HG03139 (cell line): ENCODE measurements around the gene AGAP3.

ENCODE experiments used
- ATAC-seq: cut with Tn5 transposase; IDR thresholded peaks from one replicate; pipeline ENCODE4 v1.9.1; 2021; ENCODE audit not compliant: unreplicated experiment

Gene AGAP3

GRCh38 chr7:151152643-151153513 is 66.6 kb downstream of the AGAP3 start:
- no peak for ATAC-seq

DNA sequence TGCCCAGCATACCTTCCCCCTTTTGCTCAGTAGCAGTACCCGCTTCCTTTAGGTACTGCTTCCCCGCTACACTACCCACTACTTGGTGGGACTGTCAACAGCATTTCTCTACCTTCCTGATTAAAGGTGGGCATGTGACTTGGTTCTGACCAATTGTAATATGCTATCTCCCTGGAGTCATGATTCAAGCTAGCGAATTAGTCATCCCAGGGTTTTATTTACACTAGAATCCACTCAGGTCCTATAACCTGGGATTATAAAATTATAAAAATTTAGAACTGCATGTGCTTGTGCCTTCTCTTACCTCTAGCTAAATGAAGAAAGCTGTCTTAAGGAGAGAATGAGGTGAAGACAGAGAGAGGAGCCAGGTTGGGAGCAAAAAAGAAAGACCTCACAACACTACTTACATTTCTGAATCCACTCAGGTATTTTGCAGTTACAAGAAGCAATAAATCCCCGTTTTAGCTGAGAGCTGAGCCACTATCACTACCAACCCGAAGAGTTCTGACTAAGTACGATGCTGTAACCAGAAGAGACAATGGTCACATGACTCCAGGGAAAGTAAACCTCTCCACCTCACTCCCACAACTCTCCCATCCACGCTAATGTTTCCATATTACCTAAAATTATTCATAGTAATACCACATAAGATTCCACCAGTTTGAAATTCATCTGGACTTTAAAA is 71.5 kb downstream of the AGAP3 start:
- ATAC-seq, result no peak

GRCh38 chr7:151161757-151162156 is 75.5 kb downstream of the AGAP3 start:
- no peak for ATAC-seq

- no peak for ATAC-seq
Observed at GRCh38 chr7:151166629-151167196, 80.4 kb downstream of the AGAP3 start.

DNA sequence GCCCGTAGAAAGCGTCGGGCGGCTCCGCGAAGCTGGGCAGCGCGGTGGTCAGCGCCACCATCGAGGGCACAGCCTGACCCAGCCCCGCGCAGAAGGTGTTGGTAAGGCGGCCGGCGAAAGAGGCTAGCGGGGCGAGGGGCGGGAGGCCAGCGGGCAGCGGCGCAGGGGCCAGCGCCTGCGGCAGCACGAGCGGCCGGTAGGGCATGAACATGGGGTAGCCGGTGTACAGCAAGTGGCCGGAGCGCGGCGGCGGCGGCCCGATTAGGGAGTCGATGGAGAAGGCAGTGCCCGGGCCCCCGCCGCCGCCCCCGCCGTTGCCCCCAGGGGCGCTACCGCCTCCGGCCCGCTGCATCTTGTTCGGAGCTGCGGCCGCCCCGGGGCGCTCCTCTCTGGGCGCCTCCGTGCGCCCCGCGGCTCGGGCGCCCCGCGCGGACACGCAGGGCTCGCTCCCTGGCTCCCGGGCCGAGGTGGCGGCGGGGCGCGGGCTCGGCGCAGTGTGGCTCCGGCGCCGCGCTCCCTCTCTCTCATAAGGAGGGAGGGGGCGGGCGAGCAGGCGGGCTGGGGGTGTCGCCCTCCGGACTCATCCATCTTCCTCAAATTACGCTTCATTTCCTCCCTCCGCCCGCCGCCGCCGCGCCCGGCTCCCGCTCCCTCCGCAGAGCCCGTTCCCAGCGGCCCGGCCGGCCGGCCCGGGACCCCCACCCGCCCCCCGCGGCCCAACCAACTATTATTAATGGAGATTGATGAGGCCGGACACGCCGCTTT is 81.1 kb downstream of the AGAP3 start, which contains the start of gene GBX1:
TSS of gene GBX1 (minus strand) at position 498 of the 765 bp plus-strand sequence. CDS start at position 352, 146 bp downstream.
- ATAC-seq, result no peak

DNA sequence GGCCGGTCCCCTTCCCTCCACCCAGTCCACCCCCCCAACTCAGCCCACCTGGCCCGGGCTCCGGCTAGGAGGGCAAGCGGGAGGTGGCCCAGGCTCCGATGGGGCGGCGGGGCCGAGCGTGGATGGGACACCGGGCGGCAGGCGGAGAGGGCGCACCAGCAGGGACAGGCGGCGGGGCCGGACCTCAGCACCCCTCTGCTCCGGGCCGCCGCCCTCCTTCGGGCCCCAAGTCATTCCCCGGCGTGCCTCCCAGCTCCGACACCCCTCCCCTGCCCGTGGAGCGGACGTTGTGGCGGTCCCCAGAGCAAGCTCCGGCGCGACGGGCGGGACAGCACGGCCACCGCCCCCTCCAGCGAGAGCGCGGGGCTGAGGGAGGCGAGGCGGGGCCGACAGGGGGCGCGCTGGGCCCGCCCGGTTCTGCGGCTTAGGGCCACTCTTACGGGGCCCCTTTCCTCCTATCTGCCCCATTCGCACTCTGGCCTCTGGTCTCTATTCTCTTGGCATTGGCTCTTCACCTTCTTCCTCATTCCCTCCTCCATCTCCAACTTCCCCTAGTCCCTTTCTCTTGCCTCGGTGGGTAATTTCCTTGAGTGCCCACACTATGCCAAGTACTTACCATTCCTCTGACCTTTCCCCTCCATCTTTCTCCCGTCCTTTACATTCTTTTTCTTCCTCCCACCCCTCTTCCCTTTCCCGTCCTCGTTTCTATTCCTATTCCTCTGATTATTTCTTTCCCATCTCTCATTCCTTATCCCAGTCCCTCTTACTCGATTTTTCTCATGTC is 81.9 kb downstream of the AGAP3 start:
- no peak for ATAC-seq

- no peak for ATAC-seq
Observed at GRCh38 chr7:151168787-151169162, 82.5 kb downstream of the AGAP3 start.

DNA sequence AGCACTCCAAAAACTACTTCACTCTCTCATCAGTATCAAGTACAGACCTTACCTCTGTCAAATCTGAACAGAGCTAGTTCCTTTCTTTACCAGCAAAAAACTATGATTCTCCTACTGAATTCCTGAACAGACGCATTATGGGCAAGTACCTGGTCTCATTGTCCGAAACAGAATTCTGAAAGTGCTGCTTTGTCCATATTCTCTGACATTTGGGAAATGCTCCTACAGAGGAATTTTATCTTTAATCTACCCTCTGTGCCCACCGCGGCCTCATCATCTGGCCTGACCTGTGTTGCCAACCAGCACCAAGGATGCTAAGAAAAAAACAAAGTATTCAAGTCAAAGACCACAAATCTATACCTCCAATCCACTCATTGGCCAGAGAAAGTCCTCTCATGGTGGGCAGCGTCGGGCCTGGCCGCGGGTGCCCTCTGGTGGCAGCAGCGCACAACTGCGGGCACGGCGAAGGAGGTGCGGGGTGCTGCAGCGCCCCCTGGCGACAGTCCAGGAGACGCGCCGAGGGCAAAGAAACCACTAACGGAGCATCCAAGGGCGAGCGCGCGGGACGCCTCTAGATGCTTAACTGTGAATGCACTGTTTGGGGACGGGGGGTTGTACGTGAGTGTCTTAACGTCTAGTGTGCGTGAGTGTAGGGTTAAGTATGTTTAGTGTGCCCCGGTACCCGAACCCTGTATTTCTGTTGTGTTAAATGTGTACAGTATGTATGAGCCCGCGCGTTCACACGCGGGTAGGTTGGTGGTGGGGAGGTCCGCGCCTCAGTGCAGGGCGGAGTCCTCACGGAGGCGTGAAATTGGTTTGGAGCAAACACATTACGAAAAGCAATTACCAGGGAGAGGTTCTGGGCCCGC is 86.2 kb downstream of the AGAP3 start:
- no peak for ATAC-seq

- no peak for ATAC-seq
Observed at GRCh38 chr7:151173386-151174245, 87.3 kb downstream of the AGAP3 start.

GRCh38 chr7:151174246-151175046 is 88.2 kb downstream of the AGAP3 start:
- ATAC-seq, result no peak

- ATAC-seq, result no peak
Observed at GRCh38 chr7:151175047-151175792, 88.9 kb downstream of the AGAP3 start.

DNA sequence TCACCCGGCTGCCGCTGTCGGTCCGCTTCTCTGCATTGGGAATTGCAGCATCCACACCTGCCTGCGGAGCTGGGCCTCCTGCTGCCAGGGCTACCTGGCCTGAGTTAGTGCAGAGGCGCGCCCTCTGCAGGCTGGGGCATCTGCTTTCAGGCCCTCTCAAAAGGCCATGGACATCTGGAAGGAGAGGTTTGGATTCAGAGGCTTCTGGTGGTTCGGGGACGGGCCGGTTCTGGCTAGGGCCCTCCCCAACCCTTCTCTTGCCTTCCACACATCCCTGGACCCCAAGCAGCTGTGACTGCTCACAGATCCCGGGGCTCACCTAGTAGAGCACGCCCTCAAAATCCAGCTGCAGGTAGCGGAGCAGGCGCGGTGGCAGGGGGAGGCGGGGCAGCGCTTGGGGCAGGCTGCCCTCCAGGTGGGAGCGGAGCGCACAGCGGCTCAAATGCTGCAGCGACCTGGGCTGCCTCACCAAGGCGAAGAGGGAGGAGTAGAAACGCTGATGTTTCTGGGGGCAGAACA is 89.6 kb downstream of the AGAP3 start:
- ATAC-seq, result no peak

DNA sequence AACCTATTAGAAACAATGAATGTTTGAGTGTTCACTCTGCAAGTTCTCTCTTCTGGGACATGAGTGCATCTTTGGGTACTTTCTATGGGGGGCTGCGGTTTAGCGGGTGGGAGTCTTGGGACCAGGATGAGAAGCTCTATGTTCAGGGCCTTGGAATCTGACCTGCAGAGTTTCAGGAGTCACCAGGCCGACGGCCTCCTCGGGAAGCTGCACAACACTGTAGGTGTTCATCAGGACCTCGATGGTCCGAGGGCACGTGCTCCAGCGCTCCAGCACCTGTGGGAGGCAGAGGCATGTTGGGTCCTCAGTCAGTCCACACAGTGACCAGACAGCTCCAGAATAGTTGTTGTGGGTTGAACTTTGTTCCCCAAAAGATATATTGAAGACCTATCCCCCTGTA is 90.1 kb downstream of the AGAP3 start:
- no peak for ATAC-seq

GRCh38 chr7:151177310-151177709 is 91.0 kb downstream of the AGAP3 start:
- ATAC-seq, result no peak

DNA sequence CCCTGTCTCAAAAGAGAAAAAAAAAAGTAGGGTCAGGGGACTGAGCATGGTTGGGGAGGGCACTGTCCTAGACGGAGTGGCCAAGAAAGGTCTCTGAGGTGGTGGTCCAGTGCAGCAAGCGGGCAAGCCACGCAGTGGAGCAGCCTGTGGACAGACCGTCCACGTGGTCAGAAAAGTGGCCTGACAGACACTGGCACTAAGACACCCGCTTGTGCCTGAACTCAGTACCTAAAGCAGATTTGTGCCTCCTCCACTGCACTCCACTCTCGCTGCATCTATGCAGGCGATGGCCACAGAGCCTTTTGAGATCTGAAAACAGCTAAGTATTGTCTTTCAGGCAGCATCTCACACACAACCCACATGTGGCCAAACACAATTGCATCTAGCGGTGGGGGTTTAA is 92.0 kb downstream of the AGAP3 start:
- ATAC-seq, result no peak

DNA sequence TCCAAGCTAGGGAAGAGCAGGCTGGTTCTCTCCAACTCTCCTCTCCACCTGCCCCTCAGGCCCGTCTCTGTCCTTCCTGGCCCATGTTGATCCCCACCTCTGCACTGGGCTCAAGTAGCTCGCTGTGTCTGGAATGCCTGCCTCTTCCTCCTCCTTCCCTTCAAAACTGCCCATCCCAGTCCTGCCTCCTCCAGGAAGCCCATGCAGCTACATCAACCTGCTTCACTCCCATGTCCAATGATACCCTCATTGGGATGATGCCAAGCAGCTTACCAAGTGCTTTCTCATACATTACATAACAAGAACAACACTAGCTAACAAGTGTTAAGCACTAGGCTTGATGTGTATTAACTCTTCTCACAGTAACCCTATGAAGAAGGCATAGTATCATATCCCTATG is 92.6 kb downstream of the AGAP3 start:
- no peak for ATAC-seq
